GM18499 (cell line): ENCODE results near the gene CHST8.
"Not testable (repeated sequence)": the region's sequence is repeated elsewhere in the genome, so short reads cannot be mapped to it uniquely, and the experiment has no call there.

ENCODE experiments used
- ATAC-seq: cut with Tn5 transposase; IDR thresholded peaks from one replicate; pipeline ENCODE4 v1.9.1; 2021; ENCODE audit warnings: moderate number of reproducible peaks; ENCODE audit not compliant: insufficient read depth, unreplicated experiment

The CHST8 gene

GRCh38 chr19:33616857-33617256 lies 4.9 kb upstream of the CHST8 start:
- no peak for ATAC-seq

- ATAC-seq = not testable (repeated sequence)
Measured at GRCh38 chr19:33618363-33618762, 3.4 kb upstream of the CHST8 start.

GRCh38 chr19:33618884-33619283 lies 2.9 kb upstream of the CHST8 start:
- no peak for ATAC-seq

- no peak for ATAC-seq
Measured at GRCh38 chr19:33620611-33621010, 1.1 kb upstream of the CHST8 start.

GRCh38 chr19:33621065-33621785 lies 528 bp upstream of the CHST8 start:
- ATAC-seq = no peak

- no peak for ATAC-seq
Measured at GRCh38 chr19:33622505-33622808, 704 bp downstream of the CHST8 start.

- no peak for ATAC-seq
Measured at GRCh38 chr19:33622809-33623511, 1.2 kb downstream of the CHST8 start.

GRCh38 chr19:33624586-33624985 lies 2.8 kb downstream of the CHST8 start:
- no peak for ATAC-seq

- ATAC-seq = no peak
Measured at GRCh38 chr19:33627526-33627925, 5.8 kb downstream of the CHST8 start.

- no peak for ATAC-seq
Measured at GRCh38 chr19:33627962-33628839, 6.4 kb downstream of the CHST8 start.

GRCh38 chr19:33628921-33629825 lies 7.4 kb downstream of the CHST8 start:
- no peak for ATAC-seq

GRCh38 chr19:33629826-33630375 lies 8.1 kb downstream of the CHST8 start:
- ATAC-seq = no peak

- no peak for ATAC-seq
Measured at GRCh38 chr19:33630880-33631608, 9.3 kb downstream of the CHST8 start.

GRCh38 chr19:33631609-33631973 lies 9.8 kb downstream of the CHST8 start:
- no peak for ATAC-seq

- ATAC-seq = no peak
Measured at GRCh38 chr19:33634361-33635091, 12.8 kb downstream of the CHST8 start.

- ATAC-seq = no peak
Measured at GRCh38 chr19:33638167-33639034, 16.6 kb downstream of the CHST8 start.

- ATAC-seq = no peak
Measured at GRCh38 chr19:33639035-33639681, 17.4 kb downstream of the CHST8 start.
